BLaER1 treated with 17β-estradiol and CSF1 and Interleukin-3, amounts not matched to agents 10 nM and 100 nM (cell line): ENCODE data around the gene PTH2.
"Not testable (repeated sequence)": the region's sequence is repeated elsewhere in the genome, so short reads cannot be mapped to it uniquely, and the experiment has no call there.

ENCODE experiments used
- H3K27ac ChIP-seq, 11 experiments: shearing (Covaris generic); formaldehyde crosslinking; 2 replicates each; pipeline ENCODE4 v1.8.1; 2022
- H3K27me3 ChIP-seq, 11 experiments: shearing (Covaris generic); formaldehyde crosslinking; 2 replicates each; pipeline ENCODE4 v1.8.1; 2022
- H3K36me3 ChIP-seq, 11 experiments: shearing (Covaris generic); formaldehyde crosslinking; 2 replicates each; pipeline ENCODE4 v1.8.1; 2022
- H3K4me1 ChIP-seq, 10 experiments: shearing (Covaris generic); formaldehyde crosslinking; 2 replicates each; pipeline ENCODE4 v1.8.1; 2022
- H3K4me2 ChIP-seq, 11 experiments: shearing (Covaris generic); formaldehyde crosslinking; 2 replicates each; pipeline ENCODE4 v1.8.1; 2022
- H3K4me3 ChIP-seq, 10 experiments: shearing (Covaris generic); formaldehyde crosslinking; 2 replicates each; pipeline ENCODE4 v1.8.1; 2022
- H3K9ac ChIP-seq, 11 experiments: shearing (Covaris generic); formaldehyde crosslinking; 2 replicates each; pipeline ENCODE4 v1.8.1; 2022
- H3K9me3 ChIP-seq, 11 experiments: shearing (Covaris generic); formaldehyde crosslinking; replicated peaks in 1 of 11; 2 replicates each; pipeline ENCODE4 v1.8.1; 2022
- H4K20me1 ChIP-seq, 11 experiments: shearing (Covaris generic); formaldehyde crosslinking; 2 replicates each; pipeline ENCODE4 v1.8.1; 2022
- Cebpa-rat ChIP-seq, 11 experiments: shearing (Covaris generic); IDR thresholded peaks; 2 replicates each; pipeline ENCODE4 v1.8.1; 2022

The PTH2 gene

DNA sequence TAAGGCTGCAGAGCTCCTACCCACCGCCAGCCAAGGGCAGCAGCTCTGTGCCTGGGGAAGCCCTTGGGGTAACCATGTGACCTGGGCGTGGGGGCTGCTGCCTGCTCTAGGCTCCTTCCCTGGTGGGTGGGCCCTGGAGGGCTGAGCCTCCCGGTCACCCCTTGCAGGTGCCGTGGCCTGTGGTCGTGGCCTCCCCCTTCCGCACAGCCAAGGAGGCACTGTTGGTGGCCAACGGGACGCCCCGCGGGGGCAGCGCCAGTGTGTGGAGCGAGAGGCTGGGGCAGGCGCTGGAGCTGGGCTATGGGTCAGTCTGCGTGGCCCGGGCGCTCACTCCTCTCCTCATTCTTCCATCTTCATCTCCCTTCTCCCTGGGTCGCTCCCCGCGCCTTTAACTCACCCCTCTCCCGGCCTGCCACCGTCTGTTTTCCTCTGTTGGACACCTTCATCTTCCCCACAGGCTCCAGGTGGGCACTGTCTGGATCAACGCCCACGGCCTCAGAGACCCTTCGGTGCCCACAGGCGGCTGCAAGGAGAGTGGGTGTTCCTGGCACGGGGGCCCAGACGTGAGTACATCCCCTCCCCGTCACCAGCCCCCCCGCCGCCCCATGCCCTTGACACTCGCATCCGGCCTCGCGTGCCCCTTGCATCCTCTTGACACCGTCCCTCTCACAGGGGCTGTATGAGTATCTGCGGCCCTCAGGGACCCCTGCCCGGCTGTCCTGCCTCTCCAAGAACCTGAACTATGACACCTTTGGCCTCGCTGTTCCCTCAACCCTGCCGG, 40.9 kb upstream of the PTH2 start:
- H3K27me3 ChIP-seq: no peaks in the 10 kb centered on the region
- no peak overlapping the region for H3K4me2 ChIP-seq
- no peak overlapping the region for H3K4me3 ChIP-seq
- no peak for TF ChIP-seq Cebpa-rat (IDR thresholded peaks at IDR 0.05)
- H3K9ac ChIP-seq: peak overlapping the region in 2 of 11 experiments; percentile 5 to 47; a peak in 2 of 22 replicates
- peaks cover 30 to 48% (median 36%) of the 10 kb centered on the region in 10 experiments for H3K4me1 ChIP-seq
- no peaks in the 10 kb centered on the region for H3K9me3 ChIP-seq
- no peak overlapping the region; a peak in 1 of 22 replicates for H3K27ac ChIP-seq
- H3K36me3 ChIP-seq: peaks cover 53 to 72% (median 66%) of the 10 kb centered on the region in 11 experiments
- H4K20me1 ChIP-seq: peaks cover 0 to under 1% (median 0%) of the 10 kb centered on the region in 11 experiments; a peak in 1 of 22 replicates

- H3K27ac ChIP-seq: no peak overlapping the region
- no peaks in the 10 kb centered on the region for H3K27me3 ChIP-seq
- no peak for TF ChIP-seq Cebpa-rat (IDR thresholded peaks at IDR 0.05)
These were observed 39.3 kb upstream of the PTH2 start for GRCh38 chr19:49462492-49462891.

GRCh38 chr19:49461656-49462055, 38.4 kb upstream of the PTH2 start:
- Histone ChIP-seq H4K20me1 (no peaks in the 10 kb centered on the region), H3K9me3 (no peaks in the 10 kb centered on the region), H3K27me3 (no peaks in the 10 kb centered on the region), H3K4me3 (no peak overlapping the region), H3K9ac (no peak overlapping the region), H3K36me3 (peaks cover 51 to 83% (median 67%) of the 10 kb centered on the region in 11 experiments), H3K27ac (no peak overlapping the region), H3K4me1 (peaks cover 29 to 48% (median 39%) of the 10 kb centered on the region in 10 experiments), H3K4me2 (no peak overlapping the region)
- TF ChIP-seq Cebpa-rat (IDR thresholded peaks at IDR 0.05): no peak

More at GRCh38 chr19:49462492-49462891, 39.3 kb upstream of the PTH2 start:
- no peaks in the 10 kb centered on the region for H4K20me1 ChIP-seq
- no peaks in the 10 kb centered on the region for H3K9me3 ChIP-seq
- H3K9ac ChIP-seq: no peak overlapping the region
- H3K4me1 ChIP-seq: peaks cover 30 to 48% (median 37%) of the 10 kb centered on the region in 10 experiments
- no peak overlapping the region for H3K4me2 ChIP-seq
- no peak overlapping the region for H3K4me3 ChIP-seq
- H3K36me3 ChIP-seq: peaks cover 51 to 82% (median 69%) of the 10 kb centered on the region in 11 experiments

- peaks cover 29 to 47% (median 37%) of the 10 kb centered on the region in 10 experiments for H3K4me1 ChIP-seq
- H3K9ac ChIP-seq: not testable (repeated sequence)
These were observed 37.9 kb upstream of the PTH2 start for GRCh38 chr19:49461130-49461529.

GRCh38 chr19:49459388-49459787, 36.1 kb upstream of the PTH2 start:
- Histone ChIP-seq H3K9ac (peak overlapping the region in 9 of 11 experiments; percentile 65 to 82 (median 73); a peak in 13 of 22 replicates), H3K4me1 (peaks cover 34 to 63% (median 45%) of the 10 kb centered on the region in 10 experiments), H3K9me3 (no peaks in the 10 kb centered on the region), H4K20me1 (no peaks in the 10 kb centered on the region), H3K4me2 (peak overlapping the region; percentile 75 to 90 (median 82)), H3K36me3 (peaks cover 28 to 76% (median 55%) of the 10 kb centered on the region in 11 experiments; a peak in 21 of 22 replicates), H3K27ac (peak overlapping the region in 10 of 11 experiments; percentile 5 to 95 (median 78); a peak in 17 of 22 replicates), H3K27me3 (no peaks in the 10 kb centered on the region), H3K4me3 (no peak overlapping the region)
- TF ChIP-seq Cebpa-rat (IDR thresholded peaks at IDR 0.05): no peak

More at GRCh38 chr19:49461130-49461529, 37.9 kb upstream of the PTH2 start:
- not testable (repeated sequence) for H3K4me3 ChIP-seq, H4K20me1 ChIP-seq, H3K9me3 ChIP-seq, H3K4me2 ChIP-seq, H3K27me3 ChIP-seq
- Histone ChIP-seq H3K36me3 (peaks cover 46 to 83% (median 66%) of the 10 kb centered on the region in 11 experiments), H3K27ac (peak overlapping the region in 1 of 11 experiments; percentile 18; a peak in 1 of 22 replicates)

DNA sequence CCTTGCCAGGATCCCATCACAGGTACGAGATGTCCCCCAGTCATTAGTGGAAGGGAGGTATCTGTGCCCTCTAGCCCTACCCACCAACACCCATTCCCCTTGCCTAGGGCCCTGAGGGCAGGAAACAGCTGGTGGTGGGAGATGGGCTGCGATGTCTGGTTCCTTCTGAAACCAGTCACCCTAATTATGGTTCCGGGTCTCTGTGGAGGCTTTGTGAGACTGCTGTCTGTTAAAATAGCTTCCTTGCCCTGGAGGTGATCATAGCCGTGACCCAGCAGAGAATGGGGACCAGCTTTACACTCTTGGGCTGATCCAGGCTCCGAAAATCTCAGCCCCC, 35.3 kb upstream of the PTH2 start:
- Histone ChIP-seq H3K4me2 (peak overlapping the region; percentile 75 to 90 (median 82)), H3K4me1 (peaks cover 37 to 70% (median 51%) of the 10 kb centered on the region in 10 experiments), H3K27ac (peak overlapping the region; percentile 70 to 95 (median 79)), H4K20me1 (no peaks in the 10 kb centered on the region), H3K9ac (peak overlapping the region; percentile 53 to 82 (median 73)), H3K4me3 (peak overlapping the region in 2 of 10 experiments; percentile 19 to 27; a peak in 3 of 20 replicates), H3K9me3 (no peaks in the 10 kb centered on the region), H3K36me3 (peaks cover 20 to 69% (median 47%) of the 10 kb centered on the region in 11 experiments; a peak in 21 of 22 replicates), H3K27me3 (no peaks in the 10 kb centered on the region)
- TF ChIP-seq Cebpa-rat (IDR thresholded peaks at IDR 0.05): no peak

GRCh38 chr19:49456326-49456725, 33.1 kb upstream of the PTH2 start:
- Histone ChIP-seq H3K4me2 (peak overlapping the region in 3 of 11 experiments; percentile 88 to 90 (median 89); a peak in 6 of 22 replicates), H3K27ac (peak overlapping the region in 8 of 11 experiments; percentile 10 to 95 (median 59); a peak in 10 of 22 replicates), H4K20me1 (no peaks in the 10 kb centered on the region), H3K9me3 (no peaks in the 10 kb centered on the region), H3K4me1 (peaks cover 44 to 79% (median 58%) of the 10 kb centered on the region in 10 experiments), H3K4me3 (no peak overlapping the region), H3K9ac (peak overlapping the region in 7 of 11 experiments; percentile 5 to 44 (median 26); a peak in 8 of 22 replicates), H3K27me3 (no peaks in the 10 kb centered on the region), H3K36me3 (peaks cover 15 to 55% (median 35%) of the 10 kb centered on the region in 11 experiments; a peak in 21 of 22 replicates)
- TF ChIP-seq Cebpa-rat (IDR thresholded peaks at IDR 0.05): no peak

- Histone ChIP-seq H4K20me1 (no peaks in the 10 kb centered on the region), H3K4me3 (no peak overlapping the region), H3K36me3 (peaks cover 15 to 51% (median 33%) of the 10 kb centered on the region in 11 experiments; a peak in 21 of 22 replicates), H3K27ac (peak overlapping the region in 5 of 11 experiments; percentile 18 to 92 (median 40); a peak in 6 of 22 replicates), H3K9me3 (no peaks in the 10 kb centered on the region), H3K9ac (peak overlapping the region in 4 of 11 experiments; percentile 9 to 44 (median 27); a peak in 7 of 22 replicates), H3K27me3 (no peaks in the 10 kb centered on the region), H3K4me1 (peaks cover 47 to 79% (median 61%) of the 10 kb centered on the region in 10 experiments), H3K4me2 (peak overlapping the region in 3 of 11 experiments; percentile 53 to 90 (median 88); a peak in 6 of 22 replicates)
- TF ChIP-seq Cebpa-rat (IDR thresholded peaks at IDR 0.05): no peak
These were observed 32.5 kb upstream of the PTH2 start for GRCh38 chr19:49455773-49456172.

DNA sequence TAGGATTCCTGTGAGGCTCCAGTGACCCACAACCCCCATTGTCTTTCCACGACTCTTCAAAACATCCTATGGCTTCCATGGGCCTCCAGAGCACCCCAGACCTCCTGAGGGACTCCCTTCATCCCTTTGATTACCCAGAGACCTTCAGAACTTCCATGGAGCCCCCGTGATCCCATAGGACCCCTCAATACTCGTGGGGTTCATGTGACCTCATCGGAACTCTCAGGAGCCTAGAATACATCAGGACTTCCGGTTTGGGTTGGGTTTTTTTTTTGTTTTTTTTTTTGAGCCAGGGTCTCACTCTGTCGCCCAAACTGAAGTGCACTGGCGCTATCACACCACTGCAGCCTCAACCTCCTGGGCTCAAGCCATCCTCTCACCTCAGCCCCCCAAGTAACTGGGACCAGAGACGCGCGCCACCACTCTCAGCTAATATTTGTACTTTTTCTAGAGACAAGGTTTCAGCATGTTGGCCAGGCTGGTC, 30.6 kb upstream of the PTH2 start:
- Histone ChIP-seq H3K4me2 (peak overlapping the region; percentile 83 to 97 (median 92)), H3K27me3 (no peaks in the 10 kb centered on the region), H3K27ac (peak overlapping the region; percentile 96 to 99 (median 98)), H3K4me1 (peaks cover 58 to 80% (median 68%) of the 10 kb centered on the region in 10 experiments), H3K9ac (peak overlapping the region; percentile 89 to 98 (median 96)), H4K20me1 (peaks cover 0 to 2% (median 0%) of the 10 kb centered on the region in 11 experiments; a peak in 2 of 22 replicates), H3K36me3 (peaks cover 7 to 47% (median 25%) of the 10 kb centered on the region in 11 experiments; a peak in 19 of 22 replicates), H3K9me3 (no peaks in the 10 kb centered on the region), H3K4me3 (peak overlapping the region; percentile 71 to 96 (median 82))
- TF ChIP-seq Cebpa-rat (IDR thresholded peaks at IDR 0.05): no peak
